ENCODE results near the gene AMZ2. TPM values are rescaled to one million over a fixed set of nuclear protein-coding genes. Genes with fewer than 3 reads are reported as not detected.

The AMZ2 gene
- total RNA-seq, 2 experiments from 2014 or later: 120 to 134 TPM

GRCh38 chr17:68302066-68302564, 54.3 kb downstream of the AMZ2 start:
- no peak overlapping the region for H3K27ac Mint-ChIP-seq
- no peaks in the 10 kb centered on the region for H3K27me3 Mint-ChIP-seq
- no peak overlapping the region for H3K4me3 Mint-ChIP-seq
- peaks cover 22% of the 10 kb centered on the region for H3K4me1 Mint-ChIP-seq
- no peaks in the 10 kb centered on the region for H3K9me3 Mint-ChIP-seq
- peaks cover 7% of the 10 kb centered on the region for H3K36me3 Mint-ChIP-seq
- DNase-seq: no peak

- H3K27ac Mint-ChIP-seq: no peak overlapping the region
- H3K4me1 Mint-ChIP-seq: peaks cover 18% of the 10 kb centered on the region
- no peaks in the 10 kb centered on the region for H3K27me3 Mint-ChIP-seq
- H3K36me3 Mint-ChIP-seq: peaks cover 4% of the 10 kb centered on the region
- H3K4me3 Mint-ChIP-seq: no peak overlapping the region
- no peak for DNase-seq
- H3K9me3 Mint-ChIP-seq: no peaks in the 10 kb centered on the region
These were observed 54.8 kb downstream of the AMZ2 start for GRCh38 chr17:68302666-68303065.

- Mint-ChIP-seq H3K4me3 (no peak overlapping the region), H3K36me3 (peaks cover 7% of the 10 kb centered on the region), H3K4me1 (peaks cover 13% of the 10 kb centered on the region), H3K27ac (no peak overlapping the region), H3K9me3 (no peaks in the 10 kb centered on the region), H3K27me3 (no peaks in the 10 kb centered on the region)
- no peak for DNase-seq
These were observed 56.9 kb downstream of the AMZ2 start for GRCh38 chr17:68304706-68305105.

DNA sequence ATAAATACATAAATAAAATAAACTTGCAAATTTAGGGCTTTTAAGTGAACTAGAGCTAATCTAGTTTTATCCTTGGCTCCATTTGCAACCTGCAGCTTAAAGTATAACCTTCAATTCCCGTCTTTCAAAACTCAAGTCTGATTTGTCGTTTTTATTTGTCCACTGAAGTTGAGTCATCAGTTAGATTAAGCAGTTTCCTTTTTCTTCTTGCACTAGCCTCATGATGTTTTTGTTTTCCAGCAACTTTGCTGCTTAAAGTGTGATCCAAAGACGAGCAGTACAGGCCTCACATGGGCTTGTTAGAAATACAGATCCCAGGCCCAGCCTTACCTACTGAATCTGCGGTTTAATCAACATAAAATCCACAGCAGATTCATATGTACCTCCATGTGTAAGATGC, 57.3 kb downstream of the AMZ2 start:
- Mint-ChIP-seq H3K27me3 (no peaks in the 10 kb centered on the region), H3K36me3 (peaks cover 9% of the 10 kb centered on the region), H3K4me1 (peaks cover 18% of the 10 kb centered on the region), H3K9me3 (no peaks in the 10 kb centered on the region), H3K27ac (no peak overlapping the region), H3K4me3 (no peak overlapping the region)
- no peak for DNase-seq

Other genes starting within 250 kb of the AMZ2 start
- 100 to 1,000 TPM; 249 to 252 TPM for gene KPNA2, start 212.3 kb upstream of the AMZ2 start, total RNA-seq
- gene SLC16A6, start 43.1 kb downstream of the AMZ2 start, total RNA-seq: 1 to 10 TPM; 5.9 to 6.0 TPM
- 1 to 10 TPM; 5.0 to 5.2 TPM for gene ARSG, start 43.5 kb downstream of the AMZ2 start, total RNA-seq
- 1 to 10 TPM; 8.7 to 8.9 TPM for gene WIPI1, start 209.5 kb downstream of the AMZ2 start, total RNA-seq